ENCODE data around the gene PCDHGA1. TPM values are rescaled to one million over a fixed set of nuclear protein-coding genes. Genes with fewer than 3 reads are reported as not detected.
"Not testable (repeated sequence)": the region's sequence is repeated elsewhere in the genome, so short reads cannot be mapped to it uniquely, and the experiment has no call there.

Gene PCDHGA1
- polyA plus RNA-seq, 3 donors: 0.10 to 0.25 TPM; not detected in 1

- H3K27ac ChIP-seq (ENCODE audit: low read depth, low read length): no peak within 1 kb of the TSS
- WGBS, 3 donors: 22 to 25% (median 23%) methylated on average over 9 of the region's 9 CpGs
Observed at GRCh38 chr5:141343242-141343952, 13.1 kb downstream of the PCDHGA1 start, which contains the start of gene PCDHGA3. PCDHGA3 (plus strand) TSS chr5:141343829; CDS start chr5:141344034, 205 bp downstream.

DNA sequence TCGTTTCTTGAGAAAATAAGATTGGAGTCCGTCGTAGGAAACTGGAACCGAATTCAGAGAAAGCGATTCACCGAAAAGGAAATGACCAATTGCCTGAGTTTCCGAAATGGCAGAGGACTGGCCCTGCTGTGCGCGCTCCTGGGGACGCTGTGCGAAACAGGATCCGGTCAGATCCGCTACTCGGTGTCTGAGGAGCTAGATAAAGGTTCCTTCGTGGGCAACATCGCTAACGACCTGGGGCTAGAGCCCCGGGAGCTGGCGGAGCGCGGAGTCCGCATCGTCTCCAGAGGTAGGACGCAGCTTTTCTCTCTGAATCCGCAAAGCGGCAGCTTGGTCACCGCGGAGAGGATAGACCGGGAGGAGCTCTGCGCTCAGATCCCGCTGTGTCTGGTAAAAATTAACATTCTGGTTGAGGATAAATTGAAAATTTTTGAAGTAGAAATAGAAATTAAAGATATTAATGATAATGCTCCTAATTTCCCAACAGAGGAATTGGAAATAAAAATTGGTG is 13.7 kb downstream of the PCDHGA1 start:
- 21 to 24% (median 22%) methylated on average over 31 of the region's 31 CpGs for WGBS, 3 donors
- H3K27ac ChIP-seq (ENCODE audit: low read depth, low read length): no peak overlapping the region

DNA sequence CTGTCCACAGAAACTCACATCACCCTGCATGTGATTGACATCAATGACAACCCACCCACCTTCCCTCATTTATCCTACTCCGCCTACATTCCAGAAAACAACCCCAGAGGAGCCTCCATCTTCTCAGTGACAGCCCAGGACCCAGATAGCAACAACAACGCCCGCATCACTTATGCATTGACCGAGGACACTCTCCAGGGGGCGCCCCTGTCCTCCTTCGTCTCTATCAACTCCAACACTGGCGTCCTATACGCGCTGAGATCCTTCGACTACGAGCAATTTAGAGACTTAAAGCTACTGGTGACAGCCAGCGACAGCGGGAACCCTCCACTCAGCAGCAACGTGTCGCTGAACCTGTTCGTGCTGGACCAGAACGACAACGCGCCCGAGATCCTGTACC is 15.0 kb downstream of the PCDHGA1 start:
- no peak overlapping the region for H3K27ac ChIP-seq (ENCODE audit: low read depth, low read length)
- 29 to 38% (median 32%) methylated on average over 20 of the region's 20 CpGs for WGBS, 3 donors

DNA sequence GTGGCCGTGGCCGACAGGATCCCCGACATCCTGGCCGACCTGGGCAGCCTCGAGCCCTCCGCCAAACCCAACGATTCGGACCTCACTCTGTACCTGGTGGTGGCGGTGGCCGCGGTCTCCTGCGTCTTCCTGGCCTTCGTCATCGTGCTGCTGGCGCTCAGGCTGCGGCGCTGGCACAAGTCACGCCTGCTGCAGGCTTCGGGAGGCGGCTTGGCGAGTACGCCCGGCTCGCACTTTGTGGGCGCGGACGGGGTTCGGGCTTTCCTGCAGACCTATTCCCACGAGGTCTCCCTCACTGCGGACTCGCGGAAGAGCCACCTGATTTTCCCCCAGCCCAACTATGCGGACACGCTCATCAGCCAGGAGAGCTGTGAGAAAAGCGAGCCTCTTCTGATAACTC is 15.7 kb downstream of the PCDHGA1 start:
- WGBS, 3 donors: 37 to 42% (median 39%) methylated on average over 20 to 24 of the region's 35 CpGs
- H3K27ac ChIP-seq (ENCODE audit: low read depth, low read length): not testable (repeated sequence)

- WGBS, 3 donors: 19 to 25% (median 23%) methylated on average over 29 of the region's 29 CpGs
Observed at GRCh38 chr5:141349917-141350619, 19.8 kb downstream of the PCDHGA1 start, which contains the start of gene PCDHGB1. PCDHGB1 (plus strand) TSS chr5:141350099; CDS start chr5:141350261, 162 bp downstream.

DNA sequence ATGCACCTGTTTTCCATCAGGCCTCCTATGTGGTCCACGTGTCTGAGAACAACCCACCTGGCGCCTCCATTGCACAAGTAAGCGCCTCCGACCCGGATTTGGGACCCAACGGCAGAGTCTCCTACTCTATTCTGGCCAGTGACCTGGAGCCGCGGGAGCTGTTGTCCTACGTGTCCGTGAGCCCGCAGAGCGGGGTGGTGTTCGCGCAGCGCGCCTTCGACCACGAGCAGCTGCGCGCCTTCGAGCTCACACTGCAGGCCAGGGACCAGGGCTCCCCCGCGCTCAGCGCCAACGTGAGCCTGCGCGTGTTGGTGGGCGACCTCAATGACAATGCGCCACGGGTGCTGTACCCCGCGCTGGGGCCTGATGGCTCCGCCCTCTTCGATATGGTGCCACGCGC is 21.3 kb downstream of the PCDHGA1 start:
- WGBS, 3 donors: 32 to 35% (median 34%) methylated on average over 31 to 32 of the region's 36 CpGs
- no peak overlapping the region for H3K27ac ChIP-seq (ENCODE audit: low read depth, low read length)

More at GRCh38 chr5:141349917-141350619, 19.8 kb downstream of the PCDHGA1 start, which contains the start of gene PCDHGB1:
- no peak within 1 kb of the TSS for H3K27ac ChIP-seq (ENCODE audit: low read depth, low read length)

DNA sequence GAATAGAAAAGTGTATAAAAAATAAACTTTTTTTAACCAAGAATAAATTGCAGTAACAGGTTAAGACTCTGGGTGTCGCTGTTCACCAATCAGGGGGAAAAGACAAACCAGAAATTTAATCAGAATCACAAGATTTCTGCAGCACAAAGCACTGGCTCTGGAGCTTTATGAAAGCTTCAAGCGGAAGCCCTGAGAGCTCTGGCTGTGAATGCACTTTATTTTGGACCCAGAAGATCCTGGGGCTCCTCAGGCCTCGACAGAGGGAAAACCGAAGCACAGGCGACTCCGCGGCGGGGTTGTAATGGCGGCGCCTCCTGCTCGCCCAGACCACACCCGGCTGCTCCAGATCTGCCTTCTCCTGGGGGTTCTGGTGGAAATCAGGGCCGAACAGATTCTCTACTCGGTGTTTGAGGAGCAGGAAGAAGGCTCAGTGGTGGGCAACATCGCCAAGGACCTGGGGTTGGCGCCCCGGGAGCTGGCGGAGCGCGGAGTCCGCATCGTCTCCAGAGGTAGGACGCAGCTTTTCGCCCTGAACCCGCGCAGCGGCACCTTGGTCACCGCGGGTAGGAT is 24.7 kb downstream of the PCDHGA1 start, which contains the start of gene PCDHGA4:
TSS of gene PCDHGA4 (plus strand) at position 122 of the 570 bp plus-strand sequence. CDS start at position 209, 87 bp downstream.
- WGBS, 3 donors: 14 to 15% (median 15%) methylated on average over 29 of the region's 29 CpGs
- no peak within 1 kb of the TSS for H3K27ac ChIP-seq (ENCODE audit: low read depth, low read length)

GRCh38 chr5:141355641-141356040 is 25.3 kb downstream of the PCDHGA1 start:
- H3K27ac ChIP-seq (ENCODE audit: low read depth, low read length): no peak overlapping the region
- WGBS, 3 donors: 47 to 50% (median 48%) methylated on average over 24 of the region's 24 CpGs

DNA sequence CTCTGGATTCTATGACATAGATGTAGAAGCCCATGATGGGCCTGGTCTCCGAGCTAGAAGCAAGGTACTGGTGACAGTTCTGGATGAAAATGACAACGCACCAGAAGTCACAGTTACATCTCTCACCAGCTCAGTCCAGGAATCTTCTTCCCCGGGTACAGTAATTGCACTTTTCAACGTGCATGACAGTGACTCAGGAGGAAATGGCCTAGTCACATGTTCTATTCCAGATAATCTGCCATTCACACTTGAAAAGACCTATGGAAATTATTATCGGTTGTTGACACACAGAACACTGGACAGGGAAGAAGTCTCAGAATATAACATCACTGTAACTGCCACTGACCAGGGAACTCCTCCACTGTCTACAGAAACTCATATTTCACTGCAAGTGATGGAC is 25.8 kb downstream of the PCDHGA1 start:
- WGBS, 3 donors: 68 to 72% (median 69%) methylated on average over 5 of the region's 5 CpGs
- no peak overlapping the region for H3K27ac ChIP-seq (ENCODE audit: low read depth, low read length)

DNA sequence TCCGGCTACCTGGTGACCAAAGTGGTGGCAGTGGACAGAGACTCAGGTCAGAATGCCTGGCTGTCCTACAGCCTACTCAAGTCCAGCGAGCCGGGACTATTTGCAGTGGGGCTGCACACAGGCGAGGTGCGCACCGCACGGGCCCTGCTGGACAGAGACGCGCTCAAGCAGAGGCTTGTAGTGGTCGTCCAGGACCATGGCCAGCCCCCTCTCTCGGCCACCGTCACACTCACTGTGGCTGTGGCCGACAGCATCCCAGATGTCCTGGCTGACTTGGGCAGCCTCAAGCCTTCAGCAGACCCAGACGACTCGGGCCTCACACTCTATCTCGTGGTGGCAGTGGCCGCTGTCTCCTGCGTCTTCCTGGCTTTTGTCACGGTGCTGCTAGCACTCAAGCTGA is 26.6 kb downstream of the PCDHGA1 start:
- no peak overlapping the region for H3K27ac ChIP-seq (ENCODE audit: low read depth, low read length)
- WGBS, 3 donors: 40 to 48% (median 43%) methylated on average over 19 of the region's 19 CpGs

GRCh38 chr5:141359790-141360426 is 29.6 kb downstream of the PCDHGA1 start, which contains the start of gene PCDHGB2:
PCDHGB2 (plus strand) TSS chr5:141359994; CDS start chr5:141360136, 142 bp downstream.
- H3K27ac ChIP-seq (ENCODE audit: low read depth, low read length): no peak within 1 kb of the TSS
- WGBS, 3 donors: 13 to 19% (median 17%) methylated on average over 24 of the region's 24 CpGs

GRCh38 chr5:141360685-141361084 is 30.4 kb downstream of the PCDHGA1 start:
- WGBS, 3 donors: 29 to 39% (median 33%) methylated on average over 15 of the region's 15 CpGs
- no peak overlapping the region for H3K27ac ChIP-seq (ENCODE audit: low read depth, low read length)

GRCh38 chr5:141362719-141363118 is 32.4 kb downstream of the PCDHGA1 start:
- H3K27ac ChIP-seq (ENCODE audit: low read depth, low read length): no peak overlapping the region

GRCh38 chr5:141363952-141364660 is 33.8 kb downstream of the PCDHGA1 start, which contains the start of gene PCDHGA5:
PCDHGA5 (plus strand) TSS chr5:141364162; CDS start chr5:141364331, 169 bp downstream.
- H3K27ac ChIP-seq (ENCODE audit: low read depth, low read length): no peak within 1 kb of the TSS
- 12 to 19% (median 16%) methylated on average over 34 of the region's 34 CpGs for WGBS, 3 donors

DNA sequence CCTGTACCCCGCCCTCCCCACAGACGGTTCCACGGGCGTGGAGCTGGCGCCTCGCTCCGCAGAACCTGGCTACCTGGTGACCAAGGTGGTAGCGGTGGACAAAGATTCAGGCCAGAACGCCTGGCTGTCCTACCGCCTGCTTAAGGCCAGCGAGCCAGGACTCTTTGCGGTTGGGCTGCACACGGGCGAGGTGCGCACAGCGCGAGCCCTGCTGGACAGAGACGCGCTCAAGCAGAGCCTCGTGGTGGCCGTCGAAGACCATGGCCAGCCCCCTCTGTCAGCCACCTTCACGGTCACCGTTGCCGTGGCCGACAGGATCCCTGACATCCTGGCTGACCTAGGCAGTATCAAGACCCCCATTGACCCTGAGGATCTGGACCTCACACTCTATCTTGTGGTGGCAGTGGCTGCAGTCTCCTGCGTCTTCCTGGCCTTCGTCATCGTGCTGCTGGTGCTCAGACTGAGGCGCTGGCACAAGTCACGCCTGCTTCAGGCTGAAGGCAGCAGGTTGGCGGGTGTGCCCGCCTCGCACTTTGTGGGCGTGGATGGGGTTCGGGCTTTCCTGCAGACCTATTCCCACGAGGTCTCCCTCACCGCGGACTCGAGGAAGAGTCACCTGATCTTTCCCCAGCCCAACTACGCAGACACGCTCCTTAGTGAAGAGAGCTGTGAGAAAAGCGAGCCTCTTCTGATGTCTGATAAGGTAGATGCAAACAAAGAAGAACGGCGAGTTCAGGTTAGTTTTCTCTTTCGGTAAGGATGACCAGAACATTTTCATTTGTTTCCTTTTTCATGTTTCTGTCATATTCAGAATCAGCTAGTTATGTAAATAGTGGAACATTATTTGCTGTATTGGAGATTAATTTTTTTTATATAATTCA is 35.9 kb downstream of the PCDHGA1 start:
- no peak overlapping the region for H3K27ac ChIP-seq (ENCODE audit: low read depth, low read length)
- 30 to 38% (median 33%) methylated on average over 44 to 46 of the region's 46 CpGs for WGBS, 3 donors

DNA sequence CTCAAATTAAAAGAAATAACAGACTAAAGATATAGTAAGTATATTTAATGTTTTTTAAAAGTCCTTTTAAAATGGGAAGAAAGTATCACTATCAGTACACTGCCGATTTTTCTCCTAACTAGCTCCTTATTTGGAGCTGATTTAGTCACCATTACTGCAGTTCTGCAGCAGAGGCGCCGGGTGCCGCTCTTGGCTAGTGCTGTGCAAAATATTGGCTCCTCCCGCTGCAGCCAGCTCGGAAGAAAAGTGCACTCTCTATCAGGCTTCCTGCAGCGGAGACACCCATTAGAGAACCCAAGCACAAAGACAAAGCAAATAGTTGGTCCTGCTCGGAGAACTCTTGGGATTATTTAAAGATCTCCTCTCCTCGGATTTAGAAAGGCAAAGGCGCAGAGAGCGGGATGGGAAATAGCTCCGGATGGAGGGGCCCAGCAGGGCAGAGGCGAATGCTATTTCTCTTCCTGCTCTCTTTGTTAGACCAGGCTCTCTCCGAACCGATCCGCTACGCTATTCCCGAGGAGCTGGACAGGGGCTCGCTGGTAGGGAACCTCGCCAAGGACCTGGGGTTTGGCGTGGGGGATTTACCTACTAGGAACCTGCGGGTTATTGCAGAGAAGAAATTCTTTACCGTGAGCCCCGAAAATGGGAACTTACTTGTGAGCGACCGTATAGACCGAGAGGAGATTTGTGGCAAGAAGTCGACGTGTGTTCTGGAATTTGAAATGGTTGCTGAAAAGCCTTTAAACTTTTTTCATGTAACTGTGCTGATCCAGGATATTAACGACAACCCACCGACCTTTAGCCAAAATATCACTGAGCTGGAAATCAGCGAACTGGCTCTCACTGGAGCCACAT is 39.9 kb downstream of the PCDHGA1 start, which contains the start of gene PCDHGB3:
TSS of gene PCDHGB3 (plus strand) at position 249 of the 855 bp plus-strand sequence. CDS start at position 402, 153 bp downstream.
- WGBS, 3 donors: 15 to 18% (median 17%) methylated on average over 32 of the region's 32 CpGs
- no peak within 1 kb of the TSS for H3K27ac ChIP-seq (ENCODE audit: low read depth, low read length)
